DND-41 (cell line): ENCODE measurements around the gene FEM1A.

Experiments used
- ATAC-seq: fragments of 200-7000 bp; cut with Tn5 transposase; 3 replicates; pipeline ENCODE4 v1.9.1; 2021; ENCODE audit warnings: low read depth; ENCODE audit not compliant: insufficient read depth
- DNase-seq: peaks from one replicate; pipeline ENCODE4 v3.0.0-alpha.2; 2020
- H2AFZ ChIP-seq: 2 replicates; pipeline ENCODE4 v1.6.0; 2012; ENCODE audit warnings: low read depth, low read length
- H3K27ac ChIP-seq: 2 replicates; pipeline ENCODE4 v1.5.1; 2012; ENCODE audit warnings: low read length, inconsistent platforms
- H3K27me3 ChIP-seq: fragments of 200-600 bp; sonication (generic); 2 replicates; pipeline ENCODE4 v1.6.0; 2012; ENCODE audit warnings: low read length, mild to moderate bottlenecking, inconsistent platforms; ENCODE audit not compliant: insufficient read depth, poor library complexity
- H3K36me3 ChIP-seq: 2 replicates; pipeline ENCODE4 v1.5.1; 2012; ENCODE audit warnings: low read length, inconsistent platforms; ENCODE audit not compliant: insufficient read depth
- H3K4me1 ChIP-seq: 2 replicates; pipeline ENCODE4 v1.5.1; 2012; ENCODE audit warnings: mild to moderate bottlenecking, low read length; ENCODE audit not compliant: insufficient read depth
- H3K4me2 ChIP-seq: 2 replicates; pipeline ENCODE4 v1.6.0; 2012; ENCODE audit warnings: mild to moderate bottlenecking, moderate library complexity, low read length, inconsistent platforms; ENCODE audit not compliant: insufficient read depth
- H3K4me3 ChIP-seq, 2 experiments: fragments of 200-600 bp in 1 of 2; shearing (Covaris generic) in 1 of 2; 2 replicates each; pipeline ENCODE4 v1.5.1; 2012 to 2016; ENCODE audit warnings: inconsistent platforms in 2 of 2, low read length in 2 of 2, mild to moderate bottlenecking in 2 of 2, low read depth in 1 of 2, moderate library complexity in 1 of 2
- H3K79me2 ChIP-seq: 2 replicates; pipeline ENCODE4 v1.6.0; 2012; ENCODE audit warnings: low read length, inconsistent platforms; ENCODE audit not compliant: insufficient read depth
- H3K9ac ChIP-seq: 2 replicates; pipeline ENCODE4 v1.6.0; 2012; ENCODE audit warnings: low read depth, mild to moderate bottlenecking, inconsistent platforms, low read length, moderate library complexity
- H3K9me3 ChIP-seq: 2 replicates; pipeline ENCODE4 v1.5.1; 2012; ENCODE audit warnings: low read length, moderate library complexity, mild to moderate bottlenecking, inconsistent platforms; ENCODE audit not compliant: insufficient read depth, severe bottlenecking
- H4K20me1 ChIP-seq: 2 replicates; pipeline ENCODE4 v1.6.0; 2012; ENCODE audit warnings: low read length; ENCODE audit not compliant: insufficient read depth
- CTCF ChIP-seq: IDR thresholded peaks from 2 replicates; pipeline ENCODE4 v1.5.1; 2012; ENCODE audit warnings: borderline replicate concordance, low read length, moderate library complexity, mild to moderate bottlenecking; ENCODE audit not compliant: poor library complexity, severe bottlenecking; ENCODE audit errors: extremely low read depth
- EZH2 ChIP-seq: IDR thresholded peaks from 3 replicates; pipeline ENCODE4 v1.6.1; 2012; ENCODE audit warnings: borderline replicate concordance, low read depth, mild to moderate bottlenecking, moderate library complexity, low read length, inconsistent platforms; ENCODE audit not compliant: severe bottlenecking

Gene FEM1A

GRCh38 chr19:4847190-4847973 lies 55.8 kb downstream of the FEM1A start:
- Histone ChIP-seq H3K27ac (no peak overlapping the region), H3K27me3 (no peaks in the 10 kb centered on the region), H3K79me2 (no peaks in the 10 kb centered on the region), H3K9ac (no peak overlapping the region), H2AFZ (no peak overlapping the region), H3K4me2 (no peak overlapping the region), H4K20me1 (peaks cover 5% of the 10 kb centered on the region; the same call in 1 of the 2 replicates), H3K9me3 (no peaks in the 10 kb centered on the region), H3K36me3 (peaks cover 42% of the 10 kb centered on the region), H3K4me1 (no peaks in the 10 kb centered on the region), H3K4me3 (no peak overlapping the region)
- ATAC-seq (no peak), DNase-seq (no peak)
- TF ChIP-seq EZH2, result no peak
- no peak for TF ChIP-seq CTCF

GRCh38 chr19:4849019-4849418 lies 57.5 kb downstream of the FEM1A start:
- Histone ChIP-seq H3K27me3 (no peaks in the 10 kb centered on the region), H4K20me1 (peaks cover 5% of the 10 kb centered on the region; the same call in 1 of the 2 replicates), H3K36me3 (peaks cover 37% of the 10 kb centered on the region), H3K9ac (no peak overlapping the region), H3K9me3 (no peaks in the 10 kb centered on the region), H2AFZ (no peak overlapping the region), H3K4me1 (no peaks in the 10 kb centered on the region), H3K27ac (no peak overlapping the region), H3K4me2 (no peak overlapping the region), H3K4me3 (no peak overlapping the region), H3K79me2 (no peaks in the 10 kb centered on the region)
- DNase-seq (no peak), ATAC-seq (no peak)
- TF ChIP-seq EZH2, result no peak
- TF ChIP-seq CTCF, result no peak
